ENCODE data around the gene BEND5.

Gene BEND5

GRCh38 chr1:48743480-48743879, 33.2 kb downstream of the BEND5 start:
- H3K18ac ChIP-seq (ENCODE audit: low read length): no peak overlapping the region
- no peak overlapping the region for H3K27ac ChIP-seq (ENCODE audit: low read depth, low read length)
- no peak overlapping the region for H4K91ac ChIP-seq (ENCODE audit: low read depth, low read length)
- H3K9ac ChIP-seq (ENCODE audit: low read length): no peak overlapping the region
- no peaks in the 10 kb centered on the region for H3K79me2 ChIP-seq (ENCODE audit: control insufficient read depth, insufficient read depth, low read length, poor library complexity)
- no peaks in the 10 kb centered on the region for H3K9me3 ChIP-seq (ENCODE audit: insufficient read depth, low read depth, low read length)
- H2BK120ac ChIP-seq (ENCODE audit: insufficient read depth, low read length, poor library complexity): no peak overlapping the region
- H3K4me2 ChIP-seq (ENCODE audit: low read length): no peak overlapping the region
- no peak overlapping the region for H3K23ac ChIP-seq (ENCODE audit: low read length)
- no peak overlapping the region for H3K4me3 ChIP-seq (ENCODE audit: low read depth, low read length)
- no peak overlapping the region for H4K8ac ChIP-seq (ENCODE audit: low read depth, low read length)
- no peaks in the 10 kb centered on the region for H3K4me1 ChIP-seq (ENCODE audit: control insufficient read depth in 1 of 2, insufficient read depth in 2 of 2, low read length in 2 of 2)
- no peak overlapping the region for H2BK12ac ChIP-seq (ENCODE audit: low read length)
- no peaks in the 10 kb centered on the region for H3K36me3 ChIP-seq (ENCODE audit: control insufficient read depth in 1 of 2, insufficient read depth in 2 of 2, low read length in 2 of 2)
- H3K14ac ChIP-seq (ENCODE audit: low read length): no peak overlapping the region
- H3K4ac ChIP-seq (ENCODE audit: low read depth, low read length): no peak overlapping the region
- H3K27me3 ChIP-seq (ENCODE audit: insufficient read depth, low read length): no peaks in the 10 kb centered on the region
- DNase-seq: no peak
- no peaks in the 10 kb centered on the region for H3K79me1 ChIP-seq (ENCODE audit: low read length)
- H2AK5ac ChIP-seq (ENCODE audit: low read length): no peak overlapping the region
- no peak overlapping the region for H4K12ac ChIP-seq (ENCODE audit: low read depth, low read length)
- H2AFZ ChIP-seq (ENCODE audit: insufficient read depth, low read length, poor library complexity): no peak overlapping the region
- H2BK5ac ChIP-seq (ENCODE audit: low read depth, low read length, poor library complexity): no peak overlapping the region

- DNase-seq: no peak
- no peak overlapping the region for H4K91ac ChIP-seq (ENCODE audit: low read depth, low read length)
- no CpG with 5 or more reads among the region's 7 CpGs for WGBS (ENCODE audit: extremely low coverage, insufficient coverage, insufficient read length)
- no peak overlapping the region for H3K9ac ChIP-seq (ENCODE audit: low read length)
- no peaks in the 10 kb centered on the region for H3K4me1 ChIP-seq (ENCODE audit: control insufficient read depth in 1 of 2, insufficient read depth in 2 of 2, low read length in 2 of 2)
- no peak overlapping the region for H2BK5ac ChIP-seq (ENCODE audit: low read depth, low read length, poor library complexity)
- H3K4me2 ChIP-seq (ENCODE audit: low read length): no peak overlapping the region
- H3K18ac ChIP-seq (ENCODE audit: low read length): no peak overlapping the region
- no peak overlapping the region for H2BK120ac ChIP-seq (ENCODE audit: insufficient read depth, low read length, poor library complexity)
- no peak overlapping the region for H2AK5ac ChIP-seq (ENCODE audit: low read length)
- H3K9me3 ChIP-seq (ENCODE audit: insufficient read depth, low read depth, low read length): no peaks in the 10 kb centered on the region
- H3K4me3 ChIP-seq (ENCODE audit: low read depth, low read length): no peak overlapping the region
- H4K8ac ChIP-seq (ENCODE audit: low read depth, low read length): no peak overlapping the region
- no peaks in the 10 kb centered on the region for H3K79me1 ChIP-seq (ENCODE audit: low read length)
- no peak overlapping the region for H3K27ac ChIP-seq (ENCODE audit: low read depth, low read length)
- no peak overlapping the region for H3K4ac ChIP-seq (ENCODE audit: low read depth, low read length)
- H4K12ac ChIP-seq (ENCODE audit: low read depth, low read length): no peak overlapping the region
- H2BK12ac ChIP-seq (ENCODE audit: low read length): no peak overlapping the region
- H3K23ac ChIP-seq (ENCODE audit: low read length): no peak overlapping the region
- no peak overlapping the region for H2AFZ ChIP-seq (ENCODE audit: insufficient read depth, low read length, poor library complexity)
- H3K79me2 ChIP-seq (ENCODE audit: control insufficient read depth, insufficient read depth, low read length, poor library complexity): no peaks in the 10 kb centered on the region
- no peaks in the 10 kb centered on the region for H3K36me3 ChIP-seq (ENCODE audit: control insufficient read depth in 1 of 2, insufficient read depth in 2 of 2, low read length in 2 of 2)
- H3K27me3 ChIP-seq (ENCODE audit: insufficient read depth, low read length): no peaks in the 10 kb centered on the region
- H3K14ac ChIP-seq (ENCODE audit: low read length): no peak overlapping the region
Observed at GRCh38 chr1:48741380-48741779, 35.3 kb downstream of the BEND5 start.

GRCh38 chr1:48740621-48741020, 36.1 kb downstream of the BEND5 start:
- no peak overlapping the region for H3K4me3 ChIP-seq (ENCODE audit: low read depth, low read length)
- peaks cover 2 to 5% of the 10 kb centered on the region in 2 experiments for H3K36me3 ChIP-seq (ENCODE audit: control insufficient read depth in 1 of 2, insufficient read depth in 2 of 2, low read length in 2 of 2)
- no peaks in the 10 kb centered on the region for H3K79me1 ChIP-seq (ENCODE audit: low read length)
- no peak overlapping the region for H3K23ac ChIP-seq (ENCODE audit: low read length)
- H3K27ac ChIP-seq (ENCODE audit: low read depth, low read length): no peak overlapping the region
- no peaks in the 10 kb centered on the region for H3K27me3 ChIP-seq (ENCODE audit: insufficient read depth, low read length)
- no peak overlapping the region for H3K4ac ChIP-seq (ENCODE audit: low read depth, low read length)
- no peak overlapping the region for H3K9ac ChIP-seq (ENCODE audit: low read length)
- no peak overlapping the region for H4K12ac ChIP-seq (ENCODE audit: low read depth, low read length)
- no peak overlapping the region for H3K4me2 ChIP-seq (ENCODE audit: low read length)
- no peak overlapping the region for H2AFZ ChIP-seq (ENCODE audit: insufficient read depth, low read length, poor library complexity)
- no peak overlapping the region for H2BK5ac ChIP-seq (ENCODE audit: low read depth, low read length, poor library complexity)
- no peaks in the 10 kb centered on the region for H3K4me1 ChIP-seq (ENCODE audit: control insufficient read depth in 1 of 2, insufficient read depth in 2 of 2, low read length in 2 of 2)
- WGBS (ENCODE audit: extremely low coverage, insufficient coverage, insufficient read length): no CpG with 5 or more reads among the region's 3 CpGs
- H2BK12ac ChIP-seq (ENCODE audit: low read length): no peak overlapping the region
- no peak for DNase-seq
- no peak overlapping the region for H4K8ac ChIP-seq (ENCODE audit: low read depth, low read length)
- no peak overlapping the region for H4K91ac ChIP-seq (ENCODE audit: low read depth, low read length)
- H3K9me3 ChIP-seq (ENCODE audit: insufficient read depth, low read depth, low read length): no peaks in the 10 kb centered on the region
- no peak overlapping the region for H3K18ac ChIP-seq (ENCODE audit: low read length)
- no peak overlapping the region for H2BK120ac ChIP-seq (ENCODE audit: insufficient read depth, low read length, poor library complexity)
- no peaks in the 10 kb centered on the region for H3K79me2 ChIP-seq (ENCODE audit: control insufficient read depth, insufficient read depth, low read length, poor library complexity)
- H3K14ac ChIP-seq (ENCODE audit: low read length): no peak overlapping the region
- H2AK5ac ChIP-seq (ENCODE audit: low read length): no peak overlapping the region

GRCh38 chr1:48739091-48739490, 37.6 kb downstream of the BEND5 start:
- Histone ChIP-seq H3K4ac (ENCODE audit: low read depth, low read length) (no peak overlapping the region), H3K79me1 (ENCODE audit: low read length) (no peaks in the 10 kb centered on the region), H2BK12ac (ENCODE audit: low read length) (no peak overlapping the region), H3K9me3 (ENCODE audit: insufficient read depth, low read depth, low read length) (peaks cover 2% of the 10 kb centered on the region), H4K8ac (ENCODE audit: low read depth, low read length) (no peak overlapping the region), H2BK5ac (ENCODE audit: low read depth, low read length, poor library complexity) (no peak overlapping the region), H3K79me2 (ENCODE audit: control insufficient read depth, insufficient read depth, low read length, poor library complexity) (no peaks in the 10 kb centered on the region), H3K18ac (ENCODE audit: low read length) (no peak overlapping the region), H3K27me3 (ENCODE audit: insufficient read depth, low read length) (no peaks in the 10 kb centered on the region), H4K91ac (ENCODE audit: low read depth, low read length) (no peak overlapping the region), H3K14ac (ENCODE audit: low read length) (no peak overlapping the region), H3K4me1 (ENCODE audit: control insufficient read depth in 1 of 2, insufficient read depth in 2 of 2, low read length in 2 of 2) (no peaks in the 10 kb centered on the region), H2AFZ (ENCODE audit: insufficient read depth, low read length, poor library complexity) (no peak overlapping the region), H3K9ac (ENCODE audit: low read length) (no peak overlapping the region), H3K27ac (ENCODE audit: low read depth, low read length) (no peak overlapping the region), H3K4me3 (ENCODE audit: low read depth, low read length) (no peak overlapping the region), H3K4me2 (ENCODE audit: low read length) (no peak overlapping the region), H4K12ac (ENCODE audit: low read depth, low read length) (no peak overlapping the region), H3K36me3 (ENCODE audit: control insufficient read depth in 1 of 2, insufficient read depth in 2 of 2, low read length in 2 of 2) (peaks cover 2 to 8% of the 10 kb centered on the region in 2 experiments), H2AK5ac (ENCODE audit: low read length) (no peak overlapping the region), H3K23ac (ENCODE audit: low read length) (no peak overlapping the region), H2BK120ac (ENCODE audit: insufficient read depth, low read length, poor library complexity) (no peak overlapping the region)
- no CpG with 5 or more reads among the region's 3 CpGs for WGBS (ENCODE audit: extremely low coverage, insufficient coverage, insufficient read length)
- DNase-seq: no peak

Measured in trophoblast cell (in vitro differentiated cells and primary cell).